Endothelial cell (in vitro differentiated cells): ENCODE results near the gene MOCOS. TPM values are rescaled to one million over a fixed set of nuclear protein-coding genes. Genes with fewer than 3 reads are reported as not detected.
"Not testable (repeated sequence)": the region's sequence is repeated elsewhere in the genome, so short reads cannot be mapped to it uniquely, and the experiment has no call there.

Experiments
- DNase-seq: peaks from one replicate; pipeline ENCODE4 v3.0.0; 2021; ENCODE audit warnings: low spot score
- H3K27ac Mint-ChIP-seq: one replicate; pipeline ENCODE4 v1.8.0; 2021; ENCODE audit warnings: mixed read lengths, inconsistent platforms; ENCODE audit not compliant: unreplicated experiment
- H3K27me3 Mint-ChIP-seq: one replicate; pipeline ENCODE4 v1.8.0; 2021; ENCODE audit warnings: mild to moderate bottlenecking, moderate library complexity, mixed read lengths, inconsistent platforms; ENCODE audit not compliant: unreplicated experiment
- H3K36me3 Mint-ChIP-seq: one replicate; pipeline ENCODE4 v1.8.0; 2021; ENCODE audit warnings: mild to moderate bottlenecking, low read depth, mixed read lengths, inconsistent platforms; ENCODE audit not compliant: unreplicated experiment
- H3K4me1 Mint-ChIP-seq: one replicate; pipeline ENCODE4 v1.8.0; 2021; ENCODE audit warnings: mild to moderate bottlenecking, mixed read lengths, inconsistent platforms; ENCODE audit not compliant: unreplicated experiment
- H3K4me3 Mint-ChIP-seq: one replicate; pipeline ENCODE4 v1.8.0; 2021; ENCODE audit warnings: mild to moderate bottlenecking, mixed read lengths, inconsistent platforms; ENCODE audit not compliant: unreplicated experiment
- H3K9me3 Mint-ChIP-seq: one replicate; pipeline ENCODE4 v1.8.0; 2021; ENCODE audit warnings: mixed read lengths, inconsistent platforms; ENCODE audit not compliant: unreplicated experiment
- total RNA-seq: library from RNA; stranded (reverse); fragmentation: NEBNext Ultra II Directional; extraction: Animal tissue kit (Norgen Biotek cat#: 25700); gene quantifications from one replicate; pipeline ENCODE4 v1.2.1, GENCODE V29; 2021; ENCODE audit not compliant: unreplicated experiment
- TF ChIP-seq, protein P1 (sequence below): fragments of 200-600 bp; sonication (generic); IDR thresholded peaks from one replicate; pipeline ENCODE4 v1.5.0; 2021; ENCODE audit warnings: antibody characterized with exemption; ENCODE audit not compliant: unreplicated experiment

MOCOS gene
- total RNA-seq, 1 donor from 2014 or later, result 0.56 TPM

DNA sequence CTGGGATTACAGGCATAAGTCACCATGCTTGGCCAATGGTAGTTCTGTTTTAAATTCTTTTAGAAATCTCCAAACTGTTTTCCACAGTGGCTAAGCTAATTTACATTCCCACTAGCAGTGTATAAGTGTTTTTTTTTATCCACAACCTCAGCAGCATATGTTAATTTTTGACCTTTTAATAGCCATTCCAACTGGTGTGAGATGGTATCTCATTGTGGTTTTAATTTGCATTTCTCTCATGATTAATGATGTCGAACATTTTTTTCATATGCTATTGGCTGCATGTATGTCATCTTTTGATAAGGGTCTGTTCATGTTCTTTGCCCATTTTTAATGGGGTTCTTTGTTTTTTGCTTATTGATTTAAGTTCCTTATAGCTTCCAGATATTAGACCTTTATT is 20.0 kb downstream of the MOCOS start:
- Mint-ChIP-seq H3K27ac (no peak overlapping the region), H3K9me3 (no peaks in the 10 kb centered on the region), H3K4me3 (no peak overlapping the region), H3K4me1 (no peaks in the 10 kb centered on the region), H3K36me3 (no peaks in the 10 kb centered on the region), H3K27me3 (peaks cover 3% of the 10 kb centered on the region)
- TF ChIP-seq, protein P1, sequence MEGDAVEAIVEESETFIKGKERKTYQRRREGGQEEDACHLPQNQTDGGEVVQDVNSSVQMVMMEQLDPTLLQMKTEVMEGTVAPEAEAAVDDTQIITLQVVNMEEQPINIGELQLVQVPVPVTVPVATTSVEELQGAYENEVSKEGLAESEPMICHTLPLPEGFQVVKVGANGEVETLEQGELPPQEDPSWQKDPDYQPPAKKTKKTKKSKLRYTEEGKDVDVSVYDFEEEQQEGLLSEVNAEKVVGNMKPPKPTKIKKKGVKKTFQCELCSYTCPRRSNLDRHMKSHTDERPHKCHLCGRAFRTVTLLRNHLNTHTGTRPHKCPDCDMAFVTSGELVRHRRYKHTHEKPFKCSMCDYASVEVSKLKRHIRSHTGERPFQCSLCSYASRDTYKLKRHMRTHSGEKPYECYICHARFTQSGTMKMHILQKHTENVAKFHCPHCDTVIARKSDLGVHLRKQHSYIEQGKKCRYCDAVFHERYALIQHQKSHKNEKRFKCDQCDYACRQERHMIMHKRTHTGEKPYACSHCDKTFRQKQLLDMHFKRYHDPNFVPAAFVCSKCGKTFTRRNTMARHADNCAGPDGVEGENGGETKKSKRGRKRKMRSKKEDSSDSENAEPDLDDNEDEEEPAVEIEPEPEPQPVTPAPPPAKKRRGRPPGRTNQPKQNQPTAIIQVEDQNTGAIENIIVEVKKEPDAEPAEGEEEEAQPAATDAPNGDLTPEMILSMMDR, result no peak
- DNase-seq, result no peak

DNA sequence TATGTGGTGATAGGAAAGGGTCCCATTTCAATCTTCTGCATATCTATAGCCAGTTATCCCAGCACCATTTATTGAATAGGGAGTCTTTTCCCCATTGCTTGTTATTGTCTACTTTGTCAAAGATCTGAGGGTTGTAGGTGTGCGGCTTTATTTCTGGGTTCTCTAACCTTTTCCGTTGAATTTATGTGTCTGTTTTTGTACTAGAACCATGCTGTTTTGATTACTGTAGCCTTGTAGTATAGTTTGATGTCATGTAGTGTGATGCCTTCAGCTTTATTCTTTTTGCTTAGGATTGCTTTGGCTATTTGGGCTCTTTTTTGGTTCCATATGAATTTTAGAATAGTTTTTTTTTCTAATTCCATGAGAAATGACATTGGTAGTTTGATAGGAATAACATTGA is 20.7 kb downstream of the MOCOS start:
- not testable (repeated sequence) for H3K4me3 Mint-ChIP-seq, H3K4me1 Mint-ChIP-seq, H3K9me3 Mint-ChIP-seq, H3K36me3 Mint-ChIP-seq, DNase-seq, H3K27ac Mint-ChIP-seq, H3K27me3 Mint-ChIP-seq

DNA sequence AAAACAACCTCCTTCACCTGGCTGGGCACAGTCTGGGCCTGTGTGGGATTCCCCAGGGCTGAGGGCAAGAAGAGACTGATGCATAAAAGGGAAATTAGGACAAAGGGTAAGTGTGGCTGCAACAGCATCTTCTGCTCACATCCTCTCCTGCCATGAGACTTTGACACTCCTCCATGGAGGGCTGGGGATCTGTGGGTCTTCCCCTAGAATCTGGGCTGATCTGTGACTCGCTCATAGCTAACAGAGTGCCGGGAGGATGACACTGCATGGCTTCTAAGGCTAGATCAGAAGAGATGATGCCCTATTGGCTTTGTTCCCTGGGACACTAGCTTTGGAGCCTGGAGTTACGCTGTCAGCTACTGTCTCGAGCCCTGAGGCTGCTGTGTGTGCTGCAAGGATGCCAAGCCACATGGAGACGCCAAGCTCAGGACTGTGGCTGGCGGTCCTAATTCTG is 24.3 kb downstream of the MOCOS start:
- Mint-ChIP-seq H3K27ac (no peak overlapping the region), H3K4me1 (no peaks in the 10 kb centered on the region), H3K4me3 (no peak overlapping the region)

DNA sequence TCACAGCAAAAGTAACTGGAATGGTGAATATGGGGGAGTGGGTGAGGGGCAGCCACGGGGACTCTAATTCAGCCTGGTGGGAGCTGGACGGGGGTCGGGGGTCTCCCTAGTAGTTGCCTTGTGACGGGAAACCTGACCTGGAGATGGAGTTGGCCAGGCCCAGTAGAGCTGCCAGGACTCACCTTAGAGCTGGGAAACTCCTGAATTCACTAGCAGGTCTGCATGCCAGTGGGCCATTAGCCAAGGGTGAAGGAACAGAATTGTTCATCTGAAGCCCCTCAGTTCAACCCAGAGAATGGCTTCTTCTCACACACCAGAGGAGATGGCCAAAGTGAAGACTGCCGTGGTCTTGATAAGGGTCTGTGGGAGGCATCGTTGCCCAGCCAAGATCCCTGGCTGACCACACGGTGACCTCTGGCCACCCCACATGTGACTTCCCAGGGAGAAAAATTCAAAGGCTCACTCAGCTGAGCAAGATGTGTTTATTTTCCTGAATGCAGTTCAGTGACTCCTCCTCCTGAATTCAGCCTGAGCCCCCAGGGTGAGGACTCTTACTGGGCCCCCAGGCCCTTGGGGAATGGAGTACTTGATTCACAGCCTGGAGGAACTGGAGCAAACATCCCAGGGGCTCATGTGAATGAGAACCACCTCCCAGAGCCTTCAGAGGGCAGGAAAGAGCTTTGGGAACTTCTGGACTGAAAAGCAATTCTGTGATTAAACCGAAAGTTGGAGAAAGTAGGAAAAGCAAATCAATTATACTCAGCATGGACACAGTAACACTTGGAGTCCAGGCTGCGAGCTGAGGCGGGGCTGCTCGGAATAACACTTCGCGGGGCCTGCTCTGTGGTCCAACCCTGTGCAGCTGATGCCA is 25.2 kb downstream of the MOCOS start:
- no peak for DNase-seq
- no peaks in the 10 kb centered on the region for H3K36me3 Mint-ChIP-seq
- no peak overlapping the region for H3K27ac Mint-ChIP-seq
- TF ChIP-seq, protein P1, result no peak
- no peak overlapping the region for H3K4me3 Mint-ChIP-seq
- no peaks in the 10 kb centered on the region for H3K27me3 Mint-ChIP-seq
- no peaks in the 10 kb centered on the region for H3K9me3 Mint-ChIP-seq
- H3K4me1 Mint-ChIP-seq, result no peaks in the 10 kb centered on the region

More for the DNA sequence above, 24.3 kb downstream of the MOCOS start:
- Mint-ChIP-seq H3K36me3 (no peaks in the 10 kb centered on the region), H3K27me3 (no peaks in the 10 kb centered on the region), H3K9me3 (no peaks in the 10 kb centered on the region)
- TF ChIP-seq, protein P1, result no peak
- DNase-seq, result no peak

DNA sequence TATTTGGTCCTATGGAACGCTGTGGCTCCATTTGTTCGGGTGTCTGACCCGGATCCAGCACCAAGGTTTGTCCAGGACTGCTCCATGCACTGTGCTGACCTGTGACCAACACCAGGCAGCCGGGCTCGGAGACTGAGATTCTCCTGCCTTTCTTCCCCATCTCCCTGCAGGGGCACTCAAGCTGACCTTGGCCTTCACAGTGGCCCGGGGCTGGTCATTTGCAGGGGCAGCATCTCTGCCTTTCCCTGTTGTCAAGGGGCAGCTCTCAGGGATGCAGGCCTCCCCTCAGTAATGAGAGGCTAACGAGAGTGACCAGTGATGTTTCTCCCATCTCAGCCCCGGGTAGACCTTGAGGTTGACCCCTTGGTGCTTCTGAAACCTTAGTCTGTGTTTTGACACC is 27.5 kb downstream of the MOCOS start:
- no peaks in the 10 kb centered on the region for H3K36me3 Mint-ChIP-seq
- H3K4me1 Mint-ChIP-seq, result no peaks in the 10 kb centered on the region
- no peak overlapping the region for H3K27ac Mint-ChIP-seq
- TF ChIP-seq, protein P1, result no peak
- H3K9me3 Mint-ChIP-seq, result no peaks in the 10 kb centered on the region
- no peak for DNase-seq
- H3K27me3 Mint-ChIP-seq, result no peaks in the 10 kb centered on the region
- H3K4me3 Mint-ChIP-seq, result no peak overlapping the region
